ENCODE measurements around the gene ISG20.

The ISG20 gene

DNA sequence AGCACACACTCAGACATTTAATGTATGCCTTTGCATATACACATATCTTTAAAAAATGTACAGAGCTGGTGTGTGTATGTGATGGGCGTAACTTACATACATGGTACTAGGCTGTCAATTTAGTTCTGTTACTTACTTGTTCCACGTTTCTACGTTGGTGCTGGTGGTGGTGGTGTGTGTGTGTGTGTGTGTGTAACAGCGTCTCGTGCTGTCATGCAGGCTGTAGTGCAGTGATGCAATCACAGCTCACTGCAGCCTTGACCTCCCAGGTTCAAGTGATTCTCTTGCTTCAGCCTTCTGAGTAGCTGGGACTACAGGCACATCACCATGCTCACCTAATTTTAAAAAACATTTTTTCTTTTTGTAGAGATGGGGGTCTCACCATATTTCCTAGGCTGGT lies 64.2 kb downstream of the ISG20 start:
- H3K4me3 ChIP-seq (ENCODE audit: low read depth, low read length): no peak overlapping the region
- TF ChIP-seq, protein P1, sequence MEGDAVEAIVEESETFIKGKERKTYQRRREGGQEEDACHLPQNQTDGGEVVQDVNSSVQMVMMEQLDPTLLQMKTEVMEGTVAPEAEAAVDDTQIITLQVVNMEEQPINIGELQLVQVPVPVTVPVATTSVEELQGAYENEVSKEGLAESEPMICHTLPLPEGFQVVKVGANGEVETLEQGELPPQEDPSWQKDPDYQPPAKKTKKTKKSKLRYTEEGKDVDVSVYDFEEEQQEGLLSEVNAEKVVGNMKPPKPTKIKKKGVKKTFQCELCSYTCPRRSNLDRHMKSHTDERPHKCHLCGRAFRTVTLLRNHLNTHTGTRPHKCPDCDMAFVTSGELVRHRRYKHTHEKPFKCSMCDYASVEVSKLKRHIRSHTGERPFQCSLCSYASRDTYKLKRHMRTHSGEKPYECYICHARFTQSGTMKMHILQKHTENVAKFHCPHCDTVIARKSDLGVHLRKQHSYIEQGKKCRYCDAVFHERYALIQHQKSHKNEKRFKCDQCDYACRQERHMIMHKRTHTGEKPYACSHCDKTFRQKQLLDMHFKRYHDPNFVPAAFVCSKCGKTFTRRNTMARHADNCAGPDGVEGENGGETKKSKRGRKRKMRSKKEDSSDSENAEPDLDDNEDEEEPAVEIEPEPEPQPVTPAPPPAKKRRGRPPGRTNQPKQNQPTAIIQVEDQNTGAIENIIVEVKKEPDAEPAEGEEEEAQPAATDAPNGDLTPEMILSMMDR (IDR thresholded peaks at IDR 0.05; ENCODE audit: low read depth, low read length): no peak

DNA sequence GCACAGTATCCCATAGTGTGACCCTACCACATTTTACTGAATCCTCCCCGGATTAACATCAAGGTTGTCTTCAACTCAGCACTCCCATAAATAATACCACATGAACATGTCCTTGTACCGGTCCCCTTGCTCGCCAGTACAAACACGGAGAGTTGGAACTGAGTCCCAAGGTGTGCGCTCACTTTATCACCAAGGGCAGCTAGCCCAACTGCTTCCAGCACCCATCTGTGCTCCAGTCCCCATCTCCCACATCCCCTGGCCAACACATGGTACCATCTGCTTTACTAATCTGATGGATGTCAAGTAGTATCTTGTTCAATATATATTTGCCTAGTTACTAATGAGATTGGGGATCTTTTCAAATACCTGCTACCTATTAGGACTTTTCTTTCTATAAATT lies 64.7 kb downstream of the ISG20 start:
- TF ChIP-seq, protein P1 (IDR thresholded peaks at IDR 0.05; ENCODE audit: low read depth, low read length): no peak
- H3K4me3 ChIP-seq (ENCODE audit: low read depth, low read length): no peak overlapping the region

DNA sequence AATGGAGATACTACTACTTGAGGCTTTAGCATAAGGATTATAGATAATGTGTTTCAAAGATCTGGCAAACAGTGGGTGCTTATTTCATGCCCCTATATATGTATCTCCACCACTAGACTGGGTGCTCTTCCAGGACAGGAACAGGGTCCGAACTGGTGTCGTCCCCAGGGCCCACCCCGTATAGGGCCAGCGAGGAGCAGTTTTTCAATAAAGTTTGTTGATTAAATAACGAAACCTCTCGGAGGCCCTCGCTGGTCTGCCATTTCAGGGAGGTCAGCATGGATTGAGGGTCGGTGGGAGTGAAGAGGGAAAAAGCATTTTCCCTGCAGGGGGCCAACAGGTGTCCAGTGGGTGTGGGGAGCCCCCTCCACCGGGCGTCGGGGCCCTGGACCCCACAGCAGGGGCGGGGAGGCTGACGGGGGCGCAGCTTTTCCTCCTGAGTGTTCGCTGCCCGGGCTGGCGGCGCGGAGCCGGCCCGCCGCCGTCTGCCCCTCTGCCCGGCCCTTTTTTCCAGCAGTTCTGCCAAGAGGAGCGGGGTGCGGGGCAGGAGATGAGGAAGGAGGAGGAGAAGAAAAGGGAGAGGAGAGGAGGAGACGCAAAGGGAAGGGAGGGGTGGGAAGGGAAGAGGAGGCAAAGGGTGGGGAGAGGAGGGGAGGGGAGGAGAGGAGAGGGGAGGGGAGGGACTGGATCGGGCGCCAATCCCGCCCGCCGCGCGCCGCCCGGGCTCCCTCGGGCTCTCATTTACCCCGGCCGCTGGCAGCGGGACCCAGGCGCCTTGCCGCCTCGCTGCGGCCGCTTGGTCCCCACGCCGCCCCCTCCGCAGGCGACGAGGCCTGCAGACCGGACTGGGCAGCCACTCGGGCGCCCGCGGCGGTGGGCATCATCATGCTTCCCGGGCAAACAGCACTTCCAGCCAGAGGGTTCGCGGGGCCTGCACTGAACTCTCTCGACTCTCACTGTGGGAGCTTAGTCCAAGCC lies 66.3 kb downstream of the ISG20 start:
- peak overlapping the region; percentile 38 for H3K4me3 ChIP-seq (ENCODE audit: low read depth, low read length)
- TF ChIP-seq, protein P1 (IDR thresholded peaks at IDR 0.05; ENCODE audit: low read depth, low read length): no peak

DNA sequence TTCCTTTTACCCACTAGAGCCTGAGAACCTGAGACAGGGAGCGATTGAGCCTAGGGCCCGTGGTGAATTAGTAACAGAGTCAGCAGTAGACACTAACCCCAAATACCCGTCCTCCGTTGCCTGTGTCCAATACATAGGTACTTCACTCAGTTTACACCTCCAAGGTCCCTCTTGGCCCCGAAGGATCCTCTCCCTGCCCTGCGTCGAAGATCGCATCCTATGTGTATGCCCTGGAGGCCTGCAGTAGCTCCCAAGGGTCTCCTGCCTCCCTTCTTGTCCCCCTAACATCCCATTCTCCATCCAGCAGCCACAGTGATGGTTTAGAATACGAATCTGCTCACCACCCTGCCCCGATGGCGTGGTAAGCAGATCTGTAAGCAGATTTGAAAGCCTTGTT lies 67.0 kb downstream of the ISG20 start:
- H3K4me3 ChIP-seq (ENCODE audit: low read depth, low read length): no peak overlapping the region
- TF ChIP-seq, protein P1 (IDR thresholded peaks at IDR 0.05; ENCODE audit: low read depth, low read length): no peak

Data from WI38 (cell line).